NB4 (cell line): Measurements from ENCODE around the gene LMOD1.

ENCODE experiments used
- CTCF ChIP-seq: IDR thresholded peaks from one replicate; pipeline ENCODE4 v1.5.1; 2012; ENCODE audit warnings: low read depth, low read length
- MAX ChIP-seq: IDR thresholded peaks from 2 replicates; pipeline ENCODE4 v1.6.1; 2011; ENCODE audit warnings: low read depth, low read length
- POLR2A ChIP-seq: IDR thresholded peaks from 2 replicates; pipeline ENCODE4 v1.6.1; 2011; ENCODE audit warnings: mild to moderate bottlenecking; ENCODE audit not compliant: insufficient read length; ENCODE audit errors: extremely low read depth

GRCh38 chr1:201884425-201884824 is 61.9 kb downstream of the LMOD1 start:
- TF ChIP-seq POLR2A (no peak), CTCF (no peak), MAX (no peak)
